Fibroblast of lung (primary cell): Measurements from ENCODE around the gene PLEKHA4. TPM values are rescaled to one million over a fixed set of nuclear protein-coding genes. Genes with fewer than 3 reads are reported as not detected.

Experiments used
- DNase-seq, 2 donors: peaks; one replicate each; pipeline versions ENCODE4 v3.0.0 to v3.0.0-alpha.2; 2010; ENCODE audit warnings: low read depth in 2 of 2
- H2AFZ ChIP-seq: 2 replicates; pipeline ENCODE4 v1.5.1; 2012; ENCODE audit warnings: low read length, control low read depth, inconsistent platforms
- H3K27ac ChIP-seq: 2 replicates; pipeline ENCODE4 v1.5.1; 2011; ENCODE audit warnings: low read length, control low read depth; ENCODE audit not compliant: insufficient read depth
- H3K27me3 ChIP-seq: 2 replicates; pipeline ENCODE4 v1.5.1; 2011; ENCODE audit warnings: mild to moderate bottlenecking, low read length; ENCODE audit not compliant: control insufficient read depth, insufficient read depth
- H3K36me3 ChIP-seq: 2 replicates; pipeline ENCODE4 v1.5.1; 2011; ENCODE audit warnings: low read length; ENCODE audit not compliant: control insufficient read depth, insufficient read depth
- H3K4me1 ChIP-seq: 2 replicates; pipeline ENCODE4 v1.5.1; 2011; ENCODE audit warnings: low read length; ENCODE audit not compliant: control insufficient read depth, insufficient read depth; ENCODE audit errors: extremely low read depth
- H3K4me2 ChIP-seq: 2 replicates; pipeline ENCODE4 v1.5.1; 2011; ENCODE audit warnings: low read length, control low read depth; ENCODE audit not compliant: insufficient read depth; ENCODE audit errors: extremely low read depth
- H3K4me3 ChIP-seq, 4 experiments: fragments of 200-600 bp in 1 of 4; sonication (generic) in 1 of 4; replicated peaks in 1 of 4; 2 replicates each; pipeline ENCODE4 v1.5.1; 2011 to 2016; ENCODE audit warnings: low read length in 4 of 4, low read depth in 3 of 4, mild to moderate bottlenecking in 3 of 4, control low read depth in 2 of 4, inconsistent platforms in 1 of 4, mixed read lengths in 1 of 4; ENCODE audit not compliant: insufficient read depth in 1 of 4; ENCODE audit errors: control extremely low read depth in 1 of 4
- H3K79me2 ChIP-seq: 2 replicates; pipeline ENCODE4 v1.5.1; 2012; ENCODE audit warnings: mild to moderate bottlenecking, low read length, inconsistent platforms; ENCODE audit not compliant: control insufficient read depth, insufficient read depth
- H3K9ac ChIP-seq: 2 replicates; pipeline ENCODE4 v1.5.1; 2011; ENCODE audit warnings: mild to moderate bottlenecking, low read length, control low read depth; ENCODE audit not compliant: insufficient read depth
- H3K9me3 ChIP-seq: 2 replicates; pipeline ENCODE4 v1.5.1; 2012; ENCODE audit warnings: low read depth, low read length; ENCODE audit not compliant: control insufficient read depth, insufficient read depth
- H4K20me1 ChIP-seq: 2 replicates; pipeline ENCODE4 v1.5.1; 2011; ENCODE audit warnings: low read length; ENCODE audit not compliant: control insufficient read depth, insufficient read depth; ENCODE audit errors: extremely low read depth
- CTCF ChIP-seq, 2 donors: IDR thresholded peaks in 1 of 2; conservative IDR thresholded peaks in 1 of 2; 1 replicate in 1 of 2; 2 replicates in 1 of 2; pipeline ENCODE4 v1.5.1; 2011 to 2012; ENCODE audit warnings: low read length in 2 of 2, control low read depth in 1 of 2, inconsistent platforms in 1 of 2, low read depth in 1 of 2, mild to moderate bottlenecking in 1 of 2
- EZH2 ChIP-seq: IDR thresholded peaks from 2 replicates; pipeline ENCODE4 v1.5.1; 2012; ENCODE audit warnings: low read length, control low read depth, mild to moderate bottlenecking; ENCODE audit errors: missing control alignments
- polyA plus RNA-seq, 2 donors: library from polyadenylated mRNA; depleted of rRNA in 1 of 2; stranded (reverse) in 1 of 2; unstranded in 1 of 2; fragments of >200 nt; gene quantifications; 2 replicates each; pipeline ENCODE4 v1.2.1, GENCODE V29; 2011 to 2012; ENCODE audit warnings: missing spikeins in 1 of 2
- total RNA-seq: library from RNA; depleted of rRNA; stranded (reverse); fragments of >200 nt; gene quantifications from 2 replicates; pipeline ENCODE4 v1.2.1, GENCODE V29; 2014

The PLEKHA4 gene
- total and polyA plus RNA-seq, 2 donors (not counting 1 experiment from before 2014, with no cell fraction given): 6.6 to 20.0 TPM

DNA sequence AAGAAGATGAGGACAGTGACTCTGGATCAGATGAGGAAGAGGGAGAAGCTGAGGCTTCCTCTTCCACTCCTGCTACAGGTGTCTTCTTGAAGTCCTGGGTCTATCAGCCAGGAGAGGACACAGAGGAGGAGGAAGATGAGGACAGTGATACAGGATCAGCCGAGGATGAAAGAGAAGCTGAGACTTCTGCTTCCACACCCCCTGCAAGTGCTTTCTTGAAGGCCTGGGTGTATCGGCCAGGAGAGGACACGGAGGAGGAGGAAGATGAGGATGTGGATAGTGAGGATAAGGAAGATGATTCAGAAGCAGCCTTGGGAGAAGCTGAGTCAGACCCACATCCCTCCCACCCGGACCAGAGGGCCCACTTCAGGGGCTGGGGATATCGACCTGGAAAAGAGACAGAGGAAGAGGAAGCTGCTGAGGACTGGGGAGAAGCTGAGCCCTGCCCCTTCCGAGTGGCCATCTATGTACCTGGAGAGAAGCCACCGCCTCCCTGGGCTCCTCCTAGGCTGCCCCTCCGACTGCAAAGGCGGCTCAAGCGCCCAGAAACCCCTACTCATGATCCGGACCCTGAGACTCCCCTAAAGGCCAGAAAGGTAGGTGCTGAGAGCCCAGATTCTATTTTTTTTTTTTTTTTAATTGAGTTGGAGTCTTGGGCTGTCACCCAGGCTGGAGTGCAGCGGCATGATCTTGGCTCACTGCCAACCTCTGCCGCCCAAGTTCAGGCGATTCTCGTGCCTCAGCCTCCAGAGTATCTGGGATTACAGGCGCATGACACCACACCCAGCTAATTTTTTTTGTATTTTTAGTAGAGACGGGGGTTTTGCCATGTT is 6.1 kb upstream of the PLEKHA4 start:
- Histone ChIP-seq H3K27me3 (no peaks in the 10 kb centered on the region), H3K79me2 (peaks cover 44% of the 10 kb centered on the region), H3K36me3 (peaks cover 22% of the 10 kb centered on the region), H3K9ac (peak overlapping the region; percentile 100), H3K9me3 (no peaks in the 10 kb centered on the region), H3K4me3 (peak overlapping the region; percentile 78 to 99 (median 98)), H3K27ac (peak overlapping the region; percentile 100), H3K4me2 (peak overlapping the region; percentile 94), H3K4me1 (peaks cover 3% of the 10 kb centered on the region), H4K20me1 (no peaks in the 10 kb centered on the region), H2AFZ (no peak overlapping the region)
- DNase-seq: peak in 1 of 2 donors; percentile 76
- TF ChIP-seq CTCF (conservative IDR thresholded peaks at IDR 0.05 in 1 of 2, IDR thresholded peaks at IDR 0.05 in 1 of 2; ENCODE audit: low read depth in 1 of 2, low read length in 2 of 2): no peak
- TF ChIP-seq EZH2: no peak

DNA sequence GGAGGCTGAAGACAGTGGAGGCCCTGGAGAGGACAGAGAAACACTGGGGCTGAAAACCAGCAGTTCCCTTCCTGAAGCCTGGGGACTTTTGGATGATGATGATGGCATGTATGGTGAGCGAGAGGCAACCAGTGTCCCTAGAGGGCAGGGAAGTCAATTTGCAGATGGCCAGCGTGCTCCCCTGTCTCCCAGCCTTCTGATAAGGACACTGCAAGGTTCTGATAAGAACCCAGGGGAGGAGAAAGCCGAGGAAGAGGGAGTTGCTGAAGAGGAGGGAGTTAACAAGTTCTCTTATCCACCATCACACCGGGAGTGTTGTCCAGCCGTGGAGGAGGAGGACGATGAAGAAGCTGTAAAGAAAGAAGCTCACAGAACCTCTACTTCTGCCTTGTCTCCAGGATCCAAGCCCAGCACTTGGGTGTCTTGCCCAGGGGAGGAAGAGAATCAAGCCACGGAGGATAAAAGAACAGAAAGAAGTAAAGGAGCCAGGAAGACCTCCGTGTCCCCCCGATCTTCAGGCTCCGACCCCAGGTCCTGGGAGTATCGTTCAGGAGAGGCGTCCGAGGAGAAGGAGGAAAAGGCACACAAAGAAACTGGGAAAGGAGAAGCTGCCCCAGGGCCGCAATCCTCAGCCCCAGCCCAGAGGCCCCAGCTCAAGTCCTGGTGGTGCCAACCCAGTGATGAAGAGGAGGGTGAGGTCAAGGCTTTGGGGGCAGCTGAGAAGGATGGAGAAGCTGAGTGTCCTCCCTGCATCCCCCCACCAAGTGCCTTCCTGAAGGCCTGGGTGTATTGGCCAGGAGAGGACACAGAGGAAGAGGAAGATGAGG is 5.3 kb upstream of the PLEKHA4 start:
- DNase-seq: no peak
- peaks cover 44% of the 10 kb centered on the region for H3K79me2 ChIP-seq
- peaks cover 22% of the 10 kb centered on the region for H3K36me3 ChIP-seq
- H3K27ac ChIP-seq: peak overlapping the region; percentile 100
- H3K4me1 ChIP-seq: peaks cover 4% of the 10 kb centered on the region
- peak overlapping the region; percentile 78 to 99 (median 98) for H3K4me3 ChIP-seq
- no peak overlapping the region for H2AFZ ChIP-seq
- H4K20me1 ChIP-seq: no peaks in the 10 kb centered on the region
- TF ChIP-seq CTCF (conservative IDR thresholded peaks at IDR 0.05 in 1 of 2, IDR thresholded peaks at IDR 0.05 in 1 of 2; ENCODE audit: low read depth in 1 of 2, low read length in 2 of 2) (no peak), EZH2 (no peak)
- H3K9me3 ChIP-seq: no peaks in the 10 kb centered on the region
- H3K9ac ChIP-seq: peak overlapping the region; percentile 100
- H3K4me2 ChIP-seq: peak overlapping the region; percentile 94
- H3K27me3 ChIP-seq: no peaks in the 10 kb centered on the region

GRCh38 chr19:48872884-48873475 is 4.6 kb upstream of the PLEKHA4 start:
- Histone ChIP-seq H3K27ac (peak overlapping the region; percentile 100), H2AFZ (no peak overlapping the region), H4K20me1 (no peaks in the 10 kb centered on the region), H3K36me3 (peaks cover 22% of the 10 kb centered on the region), H3K4me3 (peak overlapping the region; percentile 78 to 99 (median 98)), H3K9me3 (no peaks in the 10 kb centered on the region), H3K79me2 (peaks cover 44% of the 10 kb centered on the region), H3K9ac (peak overlapping the region; percentile 100), H3K27me3 (no peaks in the 10 kb centered on the region), H3K4me2 (peak overlapping the region; percentile 94), H3K4me1 (peaks cover 5% of the 10 kb centered on the region)
- peak; percentile 91 to 96 for DNase-seq
- no peak for TF ChIP-seq CTCF (conservative IDR thresholded peaks at IDR 0.05 in 1 of 2, IDR thresholded peaks at IDR 0.05 in 1 of 2; ENCODE audit: low read depth in 1 of 2, low read length in 2 of 2)
- no peak for TF ChIP-seq EZH2
